SK-N-SH (cell line): ENCODE measurements around the gene SRM. TPM values are rescaled to one million over a fixed set of nuclear protein-coding genes. Genes with fewer than 3 reads are reported as not detected.
"Not testable (repeated sequence)": the region's sequence is repeated elsewhere in the genome, so short reads cannot be mapped to it uniquely, and the experiment has no call there.

Source experiments
- CTCF ChIA-PET: fragments of 300-600, 350-600 bp; formaldehyde crosslinking; extraction: SDS; loops from one replicate; lab custom pipeline; 2021; lab: Yijun Ruan, JAX
- POLR2A ChIA-PET: fragments of 350-600 bp; sonication (Branson Sonifier 250); formaldehyde crosslinking; extraction: SDS; loops from one replicate; lab custom pipeline; 2020; ENCODE audit warnings: antibody characterized with exemption, inconsistent platforms; lab: Yijun Ruan, JAX
- DNase-seq: peaks from one replicate; pipeline ENCODE4 v3.0.0; 2012
- H2AFZ ChIP-seq: fragments of 200-600 bp; sonication (generic); 2 replicates; pipeline ENCODE4 v1.8.1; 2016; ENCODE audit warnings: antibody characterized with exemption, mild to moderate bottlenecking, low read depth
- H3F3A ChIP-seq: fragments of 200-600 bp; sonication (generic); replicated peaks from 2 replicates; pipeline ENCODE3; 2016; ENCODE audit warnings: antibody characterized with exemption, mild to moderate bottlenecking; ENCODE audit not compliant: insufficient read depth
- H3K27ac ChIP-seq, 2 experiments: fragments of 200-500 bp in 1 of 2; fragments of 200-600 bp in 1 of 2; sonication (Bioruptor generic) in 1 of 2; sonication (generic), shearing (Covaris generic) in 1 of 2; 2 replicates each; pipeline versions ENCODE4 v1.5.1 to v1.6.1; 2014 to 2016; ENCODE audit warnings: low read depth in 2 of 2, inconsistent platforms in 1 of 2, low read length in 1 of 2, mild to moderate bottlenecking in 1 of 2, mixed read lengths in 1 of 2
- H3K27me3 ChIP-seq: fragments of 200-600 bp; sonication (generic), shearing (Covaris generic); 2 replicates; pipeline ENCODE4 v1.6.1; 2016; ENCODE audit warnings: mixed run types; ENCODE audit not compliant: insufficient read depth
- H3K36me3 ChIP-seq, 2 experiments: fragments of 200-500 bp in 1 of 2; fragments of 200-600 bp in 1 of 2; sonication (Bioruptor generic) in 1 of 2; sonication (generic) in 1 of 2; replicated peaks in 1 of 2; 2 replicates each; pipeline versions ENCODE3 to v1.5.1; 2014 to 2016; ENCODE audit warnings: low read length in 1 of 2, mild to moderate bottlenecking in 1 of 2; ENCODE audit not compliant: insufficient read depth in 2 of 2, control insufficient read depth in 1 of 2
- H3K4me1 ChIP-seq, 2 experiments: fragments of 200-500 bp in 1 of 2; fragments of 200-600 bp in 1 of 2; sonication (Bioruptor generic) in 1 of 2; sonication (generic), shearing (Covaris generic) in 1 of 2; 2 replicates each; pipeline versions ENCODE4 v1.5.1 to v1.6.1; 2014 to 2016; ENCODE audit warnings: low read depth in 1 of 2, low read length in 1 of 2, mixed run types in 1 of 2; ENCODE audit not compliant: insufficient read depth in 2 of 2, control insufficient read depth in 1 of 2
- H3K4me2 ChIP-seq: fragments of 200-600 bp; sonication (generic), shearing (Covaris generic); 2 replicates; pipeline ENCODE4 v1.6.1; 2017; ENCODE audit warnings: mixed run types
- H3K4me3 ChIP-seq, 2 experiments: fragments of 200-500 bp in 1 of 2; fragments of 200-600 bp in 1 of 2; sonication (Bioruptor generic) in 1 of 2; sonication (generic), shearing (Covaris generic) in 1 of 2; 2 replicates each; pipeline versions ENCODE4 v1.5.1 to v1.8.1; 2014 to 2016; ENCODE audit warnings: low read depth in 2 of 2, inconsistent platforms in 1 of 2, low read length in 1 of 2, mild to moderate bottlenecking in 1 of 2, mixed read lengths in 1 of 2, moderate library complexity in 1 of 2
- H3K79me2 ChIP-seq: fragments of 200-600 bp; sonication (generic); 2 replicates; pipeline ENCODE4 v1.8.1; 2017; ENCODE audit warnings: mild to moderate bottlenecking; ENCODE audit not compliant: insufficient read depth
- H3K9ac ChIP-seq: fragments of 200-600 bp; sonication (generic); 2 replicates; pipeline ENCODE4 v1.6.1; 2017; ENCODE audit warnings: mixed run types
- H3K9me2 ChIP-seq: fragments of 200-600 bp; sonication (generic); 2 replicates; pipeline ENCODE4 v1.6.1; 2017; ENCODE audit warnings: mixed run types
- H3K9me3 ChIP-seq: fragments of 200-600 bp; sonication (generic); 2 replicates; pipeline ENCODE4 v1.6.1; 2017; ENCODE audit warnings: mixed run types, mild to moderate bottlenecking, moderate library complexity
- H4K20me1 ChIP-seq: fragments of 200-600 bp; sonication (generic); 2 replicates; pipeline ENCODE4 v1.6.1; 2017; ENCODE audit warnings: mild to moderate bottlenecking, mixed run types; ENCODE audit not compliant: insufficient read depth
- CHD2 ChIP-seq: fragments of 150-350 bp; IDR thresholded peaks from 2 replicates; pipeline ENCODE4 v1.6.1; 2018; ENCODE audit warnings: low read length; ENCODE audit not compliant: partially characterized antibody
- ELF1 ChIP-seq: IDR thresholded peaks from 2 replicates; pipeline ENCODE4 v1.4.0; 2012
- EP300 ChIP-seq, 2 experiments: IDR thresholded peaks; 2 replicates each; pipeline versions ENCODE4 v1.4.0 to v1.6.1; 2012; ENCODE audit warnings: borderline replicate concordance in 1 of 2, low read depth in 1 of 2, low read length in 1 of 2
- EZH2phosphoT487 ChIP-seq: fragments of 200-600 bp; sonication (generic); IDR thresholded peaks from 2 replicates; pipeline ENCODE4 v1.6.1; 2017; ENCODE audit warnings: low read depth, mixed run types, mild to moderate bottlenecking, antibody characterized with exemption, moderate library complexity, borderline replicate concordance
- FOXJ3 ChIP-seq: sonication (generic); formaldehyde crosslinking; IDR thresholded peaks from 2 replicates; pipeline ENCODE4 v1.5.1; 2020; ENCODE audit warnings: mild to moderate bottlenecking, missing genetic modification reagents
- GABPA ChIP-seq: IDR thresholded peaks from 2 replicates; pipeline ENCODE4 v1.4.0; 2012; ENCODE audit warnings: low read depth, mild to moderate bottlenecking
- GATA2 ChIP-seq: sonication (generic); formaldehyde crosslinking; IDR thresholded peaks from 2 replicates; pipeline ENCODE4 v1.5.0; 2020; ENCODE audit warnings: mild to moderate bottlenecking, missing genetic modification reagents
- IRF3 ChIP-seq: fragments of 150-350 bp; IDR thresholded peaks from 2 replicates; pipeline ENCODE4 v1.6.1; 2016; ENCODE audit warnings: mild to moderate bottlenecking, low read depth, low read length
- MEF2A ChIP-seq: IDR thresholded peaks from 2 replicates; pipeline ENCODE4 v1.4.0; 2012; ENCODE audit warnings: low read depth, borderline replicate concordance
- MXI1 ChIP-seq: IDR thresholded peaks from 2 replicates; pipeline ENCODE4 v1.6.1; 2012; ENCODE audit warnings: mild to moderate bottlenecking, low read depth, low read length, improper control_type of control experiment
- NFIC ChIP-seq: IDR thresholded peaks from 2 replicates; pipeline ENCODE4 v1.4.0; 2012; ENCODE audit warnings: borderline replicate concordance
- POLR2AphosphoS5 ChIP-seq: IDR thresholded peaks from 2 replicates; pipeline ENCODE4 v1.6.1; 2012; ENCODE audit warnings: low read depth, low read length
- RCOR1 ChIP-seq: fragments of 150-350 bp; IDR thresholded peaks from 2 replicates; pipeline ENCODE4 v1.6.1; 2017; ENCODE audit warnings: antibody characterized with exemption, low read length
- REST ChIP-seq: IDR thresholded peaks from 2 replicates; pipeline ENCODE4 v1.6.1; 2012; ENCODE audit warnings: mild to moderate bottlenecking, low read depth, low read length, moderate library complexity
- RXRA ChIP-seq: IDR thresholded peaks from 2 replicates; pipeline ENCODE4 v1.4.0; 2012; ENCODE audit warnings: low read depth, mild to moderate bottlenecking, borderline replicate concordance
- TAF1 ChIP-seq: IDR thresholded peaks from 2 replicates; pipeline ENCODE4 v1.6.1; 2012; ENCODE audit warnings: low read depth, mild to moderate bottlenecking, low read length, moderate library complexity, borderline replicate concordance
- TEAD4 ChIP-seq: IDR thresholded peaks from 2 replicates; pipeline ENCODE4 v1.4.0; 2012; ENCODE audit warnings: mild to moderate bottlenecking, borderline replicate concordance; ENCODE audit not compliant: insufficient read depth
- WGBS: methylation state at CpG from one replicate; pipeline ENCODE4 v1.1.6; 2017; ENCODE audit warnings: low lambda C conversion rate; 5-methylcytosine and 5-hydroxymethylcytosine counted together
- polyA plus RNA-seq, 3 experiments: library from polyadenylated mRNA; depleted of rRNA; stranded (reverse); fragments of >200 nt; gene quantifications; 2 replicates each; pipeline ENCODE4 v1.2.3, GENCODE V29; 2012
- TF ChIP-seq, protein P1 (sequence below): fragments of 150-350 bp; IDR thresholded peaks from 2 replicates; pipeline ENCODE4 v1.6.1; 2017; ENCODE audit warnings: antibody characterized with exemption, low read length, low read depth, borderline replicate concordance
- TF ChIP-seq, protein P2 (sequence below): IDR thresholded peaks from 2 replicates; pipeline ENCODE4; 2012

Gene SRM
- polyA plus RNA-seq, 1 of the 3 experiments (the other 2 are of a cell fraction), result 105 TPM

- no peaks in the 10 kb centered on the region for H3K4me1 ChIP-seq
- H3K4me3 ChIP-seq, result no peak overlapping the region
Observed at GRCh38 chr1:11041048-11041447, 18.8 kb downstream of the SRM start.

GRCh38 chr1:11040105-11040429 lies 19.8 kb downstream of the SRM start:
- H3K9ac ChIP-seq, POLR2A ChIA-PET, H3F3A ChIP-seq, H3K4me3 ChIP-seq, H3K9me2 ChIP-seq, H4K20me1 ChIP-seq, H3K27me3 ChIP-seq, DNase-seq, H3K4me1 ChIP-seq, H3K27ac ChIP-seq, H3K79me2 ChIP-seq, H3K9me3 ChIP-seq, H2AFZ ChIP-seq, H3K36me3 ChIP-seq, H3K4me2 ChIP-seq: not testable (repeated sequence)
- CTCF ChIA-PET, result interaction anchor here (1.2 to 3.7 kb wide), 3 partner anchors 10 to 680 kb away, joined by 3 to 118 read pairs (median 4); partner anchors contain the start of gene MASP2
- WGBS, result 74% methylated on average over 7 of the region's 7 CpGs

More at GRCh38 chr1:11041048-11041447, 18.8 kb downstream of the SRM start:
- H3K27ac ChIP-seq, result no peak overlapping the region
- DNase-seq, result no peak
- H4K20me1 ChIP-seq, result no peaks in the 10 kb centered on the region
- ChIA-PET CTCF (interaction anchor here (0.9 to 1.7 kb wide), 3 partner anchors 16 to 679 kb away, joined by 3 to 4 read pairs (median 3); no protein-coding TSS in a partner anchor), POLR2A (no interaction called here)
- H2AFZ ChIP-seq, result no peak overlapping the region
- H3K4me2 ChIP-seq, result no peak overlapping the region
- no peak for TF ChIP-seq TAF1
- no peak for TF ChIP-seq EZH2phosphoT487
- TF ChIP-seq RCOR1, result no peak
- no peak for TF ChIP-seq GABPA
- no peak for TF ChIP-seq ELF1
- TF ChIP-seq GATA2 (CRISPR knock-in tag), result no peak
- no peak for TF ChIP-seq TEAD4
- TF ChIP-seq FOXJ3, result no peak
- no peak for TF ChIP-seq MXI1
- TF ChIP-seq RXRA, result no peak
- TF ChIP-seq EP300 (IDR thresholded peaks at IDR 0.05; ENCODE audit: borderline replicate concordance in 1 of 2, low read depth in 1 of 2, low read length in 1 of 2), result no peak
- no peak for TF ChIP-seq CHD2
- no peak for TF ChIP-seq POLR2AphosphoS5
- no peak for TF ChIP-seq REST
- TF ChIP-seq NFIC, result no peak
- TF ChIP-seq, protein P1, sequence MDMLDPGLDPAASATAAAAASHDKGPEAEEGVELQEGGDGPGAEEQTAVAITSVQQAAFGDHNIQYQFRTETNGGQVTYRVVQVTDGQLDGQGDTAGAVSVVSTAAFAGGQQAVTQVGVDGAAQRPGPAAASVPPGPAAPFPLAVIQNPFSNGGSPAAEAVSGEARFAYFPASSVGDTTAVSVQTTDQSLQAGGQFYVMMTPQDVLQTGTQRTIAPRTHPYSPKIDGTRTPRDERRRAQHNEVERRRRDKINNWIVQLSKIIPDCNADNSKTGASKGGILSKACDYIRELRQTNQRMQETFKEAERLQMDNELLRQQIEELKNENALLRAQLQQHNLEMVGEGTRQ, result no peak
- no peak for TF ChIP-seq MEF2A
- TF ChIP-seq, protein P2, sequence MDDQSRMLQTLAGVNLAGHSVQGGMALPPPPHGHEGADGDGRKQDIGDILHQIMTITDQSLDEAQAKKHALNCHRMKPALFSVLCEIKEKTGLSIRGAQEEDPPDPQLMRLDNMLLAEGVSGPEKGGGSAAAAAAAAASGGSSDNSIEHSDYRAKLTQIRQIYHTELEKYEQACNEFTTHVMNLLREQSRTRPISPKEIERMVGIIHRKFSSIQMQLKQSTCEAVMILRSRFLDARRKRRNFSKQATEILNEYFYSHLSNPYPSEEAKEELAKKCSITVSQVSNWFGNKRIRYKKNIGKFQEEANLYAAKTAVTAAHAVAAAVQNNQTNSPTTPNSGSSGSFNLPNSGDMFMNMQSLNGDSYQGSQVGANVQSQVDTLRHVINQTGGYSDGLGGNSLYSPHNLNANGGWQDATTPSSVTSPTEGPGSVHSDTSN, result no peak
- no peak for TF ChIP-seq IRF3
- H3F3A ChIP-seq, result no peaks in the 10 kb centered on the region
- H3K9me3 ChIP-seq, result no peaks in the 10 kb centered on the region
- no peaks in the 10 kb centered on the region for H3K27me3 ChIP-seq
- no peak overlapping the region for H3K9ac ChIP-seq
- H3K36me3 ChIP-seq, result no peaks in the 10 kb centered on the region
- H3K9me2 ChIP-seq, result no peaks in the 10 kb centered on the region
- no peaks in the 10 kb centered on the region for H3K79me2 ChIP-seq
